DND-41 (cell line): ENCODE results near the gene SNTA1.

ENCODE experiments used
- CTCF ChIP-seq: IDR thresholded peaks from 2 replicates; pipeline ENCODE4 v1.5.1; 2012; ENCODE audit warnings: borderline replicate concordance, low read length, moderate library complexity, mild to moderate bottlenecking; ENCODE audit not compliant: poor library complexity, severe bottlenecking; ENCODE audit errors: extremely low read depth
- EZH2 ChIP-seq: IDR thresholded peaks from 3 replicates; pipeline ENCODE4 v1.6.1; 2012; ENCODE audit warnings: borderline replicate concordance, low read depth, mild to moderate bottlenecking, moderate library complexity, low read length, inconsistent platforms; ENCODE audit not compliant: severe bottlenecking

- no peak for TF ChIP-seq CTCF
- no peak for TF ChIP-seq EZH2
Measured at GRCh38 chr20:33370291-33370690, 73.3 kb downstream of the SNTA1 start.
